Karpas-422 (cell line): Measurements from ENCODE around the gene NRL. TPM values are rescaled to one million over a fixed set of nuclear protein-coding genes. Genes with fewer than 3 reads are reported as not detected.

Source experiments
- DNase-seq: peaks from one replicate; pipeline ENCODE4 v3.0.0-alpha.2; 2015
- H2AFZ ChIP-seq: fragments of 200-600 bp; sonication (generic); 2 replicates; pipeline ENCODE4 v1.6.1; 2014; ENCODE audit warnings: antibody characterized with exemption, low read length, mixed read lengths
- H3K27ac ChIP-seq: fragments of 200-600 bp; sonication (generic); 2 replicates; pipeline ENCODE4 v1.5.1; 2014; ENCODE audit warnings: mild to moderate bottlenecking, low read length, moderate library complexity
- H3K27me3 ChIP-seq: fragments of 200-600 bp; sonication (generic); 2 replicates; pipeline ENCODE4 v1.6.1; 2014; ENCODE audit warnings: low read length, mixed read lengths
- H3K36me3 ChIP-seq: fragments of 200-600 bp; sonication (generic); 2 replicates; pipeline ENCODE4 v1.6.1; 2014; ENCODE audit warnings: low read length, mixed read lengths; ENCODE audit not compliant: insufficient read depth
- H3K4me1 ChIP-seq: fragments of 200-600 bp; sonication (generic); 2 replicates; pipeline ENCODE4 v1.6.1; 2014; ENCODE audit warnings: mild to moderate bottlenecking, low read length, mixed read lengths
- H3K4me2 ChIP-seq: fragments of 200-600 bp; sonication (generic); 2 replicates; pipeline ENCODE4 v1.6.1; 2014; ENCODE audit warnings: low read length, low read depth, mild to moderate bottlenecking; ENCODE audit not compliant: poor library complexity, severe bottlenecking
- H3K4me3 ChIP-seq: fragments of 200-600 bp; sonication (generic); 2 replicates; pipeline ENCODE4 v1.5.1; 2014; ENCODE audit warnings: mild to moderate bottlenecking, antibody characterized with exemption, low read length, mixed read lengths
- H3K79me2 ChIP-seq: fragments of 200-600 bp; sonication (generic); 2 replicates; pipeline ENCODE4 v1.6.1; 2014; ENCODE audit warnings: mild to moderate bottlenecking, low read length, mixed read lengths
- H3K9ac ChIP-seq: fragments of 200-600 bp; sonication (generic); 2 replicates; pipeline ENCODE4 v1.6.0; 2014; ENCODE audit warnings: low read length
- H3K9me2 ChIP-seq: fragments of 200-600 bp; sonication (generic), shearing (Covaris generic); replicated peaks from 2 replicates; pipeline ENCODE4 v1.6.0; 2014; ENCODE audit warnings: mild to moderate bottlenecking, low read length, moderate library complexity; ENCODE audit not compliant: insufficient read depth
- H3K9me3 ChIP-seq: fragments of 300-700, 200-600 bp; sonication (generic); 2 replicates; pipeline ENCODE4 v1.6.1; 2014; ENCODE audit warnings: low read length, mixed read lengths
- H4K20me1 ChIP-seq: fragments of 200-600 bp; sonication (generic); 2 replicates; pipeline ENCODE4 v1.6.1; 2014; ENCODE audit warnings: mild to moderate bottlenecking, antibody characterized with exemption, low read length, low read depth; ENCODE audit not compliant: insufficient read depth
- total RNA-seq: library from RNA; depleted of rRNA; stranded (reverse); fragments of >200 nt; shearing (Covaris generic); gene quantifications from 2 replicates; pipeline ENCODE4 v1.2.3, GENCODE V29; 2014; ENCODE audit warnings: low replicate concordance

The NRL gene
- total RNA-seq, 1 experiment from 2014 or later: 2.5 TPM

DNA sequence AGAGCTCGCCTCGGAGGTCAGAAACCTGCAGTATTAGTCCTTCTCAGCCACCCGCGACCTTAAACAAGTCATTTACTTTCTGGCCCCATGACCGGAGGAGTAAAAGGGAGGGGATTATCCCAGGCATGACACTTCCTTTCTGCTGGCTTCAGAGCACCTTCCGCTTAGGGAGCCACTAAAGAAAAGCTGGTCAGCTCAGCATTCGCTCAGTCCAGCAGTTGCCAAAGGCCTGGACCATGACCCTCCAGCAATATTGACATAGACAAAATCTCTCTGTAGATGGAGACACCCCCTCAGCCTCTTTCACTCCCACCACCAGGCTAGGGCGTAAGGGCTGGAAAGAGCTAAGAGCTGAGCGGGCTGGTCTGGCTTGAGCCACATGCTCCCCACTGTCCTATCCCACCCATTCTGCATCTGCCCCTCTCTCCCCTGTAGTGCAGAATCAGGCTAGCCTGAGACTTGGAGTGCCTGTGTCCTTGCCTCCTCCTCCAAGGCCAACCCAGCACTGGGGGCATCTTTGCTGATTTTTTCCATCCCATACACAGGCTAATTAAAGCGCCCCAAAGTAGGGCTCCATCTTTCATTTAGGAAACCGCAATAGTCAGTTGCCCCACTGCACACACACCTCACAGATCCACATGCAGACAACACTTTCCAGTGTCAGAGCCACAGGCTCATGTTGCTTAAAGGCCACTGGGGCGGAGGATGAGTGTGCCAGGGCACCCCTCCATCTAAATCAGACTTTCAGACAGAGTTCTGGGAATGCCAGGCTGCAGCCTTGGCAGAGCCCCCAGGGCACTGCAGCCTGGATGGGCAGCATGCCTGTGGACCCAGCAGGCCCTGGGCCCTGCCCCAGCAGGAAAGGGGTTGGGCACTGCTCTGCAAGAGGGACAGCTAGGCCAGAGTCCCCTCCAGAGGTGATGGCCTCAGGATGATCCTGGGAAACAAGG is 47.3 kb downstream of the NRL start:
- 0 out of 2 replicates have a peak, but pooled peaks cover 3% of the 10 kb centered on the region for H3K36me3 ChIP-seq
- no peak overlapping the region for H3K9ac ChIP-seq
- H4K20me1 ChIP-seq: no peaks in the 10 kb centered on the region; the same call in 1 of the 2 replicates
- no peaks in the 10 kb centered on the region for H3K27me3 ChIP-seq
- no peak overlapping the region for H3K27ac ChIP-seq
- no peak overlapping the region for H2AFZ ChIP-seq
- H3K9me3 ChIP-seq: no peaks in the 10 kb centered on the region
- DNase-seq: no peak
- H3K79me2 ChIP-seq: no peaks in the 10 kb centered on the region
- H3K4me3 ChIP-seq: no peak overlapping the region
- no peaks in the 10 kb centered on the region for H3K4me1 ChIP-seq
- no peaks in the 10 kb centered on the region for H3K9me2 ChIP-seq
- H3K4me2 ChIP-seq: no peak overlapping the region

DNA sequence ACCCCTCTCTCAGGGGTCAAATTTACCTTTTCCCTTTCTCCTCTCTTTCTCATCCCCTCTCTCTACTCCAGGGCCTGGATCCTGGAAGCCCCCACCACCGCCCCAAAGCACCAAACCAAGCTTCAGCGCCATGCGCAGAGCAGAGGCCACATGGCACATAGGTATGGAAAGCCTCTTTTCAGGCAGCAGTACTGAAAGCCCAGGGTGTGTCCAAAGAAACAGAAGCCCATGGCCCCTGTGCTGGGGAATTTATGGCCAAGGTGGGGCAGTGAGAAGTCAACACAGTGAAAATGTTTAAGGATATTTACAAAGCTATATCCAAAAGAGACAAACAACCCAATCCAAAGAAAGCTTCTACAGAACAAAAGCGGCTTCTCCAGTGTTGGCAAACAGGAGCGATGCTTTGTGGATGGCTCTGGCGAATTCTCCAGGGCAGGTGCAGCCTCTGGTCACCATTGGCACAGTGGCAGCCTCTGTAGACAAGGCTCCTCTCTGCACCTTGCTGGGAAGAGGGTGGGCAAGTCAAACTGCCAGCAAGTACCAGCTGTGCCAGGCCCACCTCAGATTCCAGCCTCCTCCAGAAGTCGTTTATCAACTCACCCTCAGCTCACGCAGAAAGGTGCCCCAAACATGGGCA is 48.1 kb downstream of the NRL start:
- H4K20me1 ChIP-seq: no peaks in the 10 kb centered on the region; the same call in 1 of the 2 replicates
- H3K4me2 ChIP-seq: no peak overlapping the region
- no peak for DNase-seq
- H3K4me1 ChIP-seq: no peaks in the 10 kb centered on the region
- no peak overlapping the region for H3K9ac ChIP-seq
- H3K79me2 ChIP-seq: no peaks in the 10 kb centered on the region
- no peak overlapping the region for H3K27ac ChIP-seq
- H3K9me2 ChIP-seq: no peaks in the 10 kb centered on the region
- no peak overlapping the region for H2AFZ ChIP-seq
- no peak overlapping the region for H3K4me3 ChIP-seq
- no peaks in the 10 kb centered on the region for H3K9me3 ChIP-seq
- no peaks in the 10 kb centered on the region for H3K27me3 ChIP-seq
- 0 out of 2 replicates have a peak, but pooled peaks cover 3% of the 10 kb centered on the region for H3K36me3 ChIP-seq

DNA sequence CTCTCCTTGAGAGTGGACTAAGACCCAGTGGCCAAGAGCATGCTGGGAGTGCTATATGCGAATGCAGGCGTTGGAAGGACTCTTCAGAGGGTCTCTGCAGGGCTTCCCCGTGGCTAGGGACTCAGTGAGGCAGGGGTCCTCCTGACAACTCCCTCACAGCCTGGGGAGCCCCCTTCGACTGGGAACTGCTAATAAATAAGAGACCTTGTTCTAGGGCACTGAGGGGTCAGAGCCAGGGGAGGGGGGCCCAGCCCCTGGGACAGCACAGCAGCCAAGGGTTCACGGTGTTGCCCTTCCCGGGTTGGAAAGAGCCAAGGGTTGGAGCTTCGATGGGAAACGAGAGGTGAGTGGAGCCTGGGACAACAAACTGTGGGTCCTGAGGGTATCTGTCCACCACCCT is 49.3 kb downstream of the NRL start:
- Histone ChIP-seq H3K79me2 (no peaks in the 10 kb centered on the region), H3K9me3 (no peaks in the 10 kb centered on the region), H3K36me3 (0 out of 2 replicates have a peak, but pooled peaks cover 7% of the 10 kb centered on the region), H3K4me1 (no peaks in the 10 kb centered on the region), H3K27ac (no peak overlapping the region), H3K4me3 (no peak overlapping the region), H3K9me2 (no peaks in the 10 kb centered on the region), H3K4me2 (no peak overlapping the region), H4K20me1 (no peaks in the 10 kb centered on the region; the same call in 1 of the 2 replicates), H2AFZ (no peak overlapping the region), H3K9ac (no peak overlapping the region), H3K27me3 (no peaks in the 10 kb centered on the region)
- no peak for DNase-seq

DNA sequence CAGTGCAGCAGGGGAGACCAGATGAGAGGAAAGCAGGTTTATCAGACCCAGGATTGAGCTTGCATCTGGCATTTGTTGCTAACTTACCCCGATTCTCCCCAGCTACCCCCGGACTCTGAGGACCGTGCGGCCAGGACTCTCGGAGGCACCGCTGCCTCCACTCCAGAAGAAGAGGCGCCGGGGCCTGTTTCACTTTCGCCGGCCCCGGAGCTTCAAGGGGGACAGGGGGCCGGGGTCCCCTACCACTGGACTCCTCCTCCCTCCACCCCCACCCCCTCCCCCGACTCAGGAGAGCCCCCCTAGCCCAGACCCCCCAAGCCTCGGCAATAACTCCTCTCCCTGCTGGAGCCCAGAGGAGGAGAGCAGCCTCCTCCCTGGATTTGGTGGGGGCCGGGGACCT is 49.9 kb downstream of the NRL start:
- H3K9ac ChIP-seq: no peak overlapping the region
- H3K4me2 ChIP-seq: no peak overlapping the region
- no peaks in the 10 kb centered on the region for H3K27me3 ChIP-seq
- H3K79me2 ChIP-seq: no peaks in the 10 kb centered on the region
- H4K20me1 ChIP-seq: peaks cover 3% of the 10 kb centered on the region; the same call in 1 of the 2 replicates
- peaks cover 11% of the 10 kb centered on the region; the same call in 1 of the 2 replicates for H3K36me3 ChIP-seq
- H3K9me2 ChIP-seq: no peaks in the 10 kb centered on the region
- H3K27ac ChIP-seq: no peak overlapping the region
- H3K4me3 ChIP-seq: no peak overlapping the region
- H2AFZ ChIP-seq: no peak overlapping the region
- H3K4me1 ChIP-seq: no peaks in the 10 kb centered on the region
- no peak for DNase-seq
- no peaks in the 10 kb centered on the region for H3K9me3 ChIP-seq

DNA sequence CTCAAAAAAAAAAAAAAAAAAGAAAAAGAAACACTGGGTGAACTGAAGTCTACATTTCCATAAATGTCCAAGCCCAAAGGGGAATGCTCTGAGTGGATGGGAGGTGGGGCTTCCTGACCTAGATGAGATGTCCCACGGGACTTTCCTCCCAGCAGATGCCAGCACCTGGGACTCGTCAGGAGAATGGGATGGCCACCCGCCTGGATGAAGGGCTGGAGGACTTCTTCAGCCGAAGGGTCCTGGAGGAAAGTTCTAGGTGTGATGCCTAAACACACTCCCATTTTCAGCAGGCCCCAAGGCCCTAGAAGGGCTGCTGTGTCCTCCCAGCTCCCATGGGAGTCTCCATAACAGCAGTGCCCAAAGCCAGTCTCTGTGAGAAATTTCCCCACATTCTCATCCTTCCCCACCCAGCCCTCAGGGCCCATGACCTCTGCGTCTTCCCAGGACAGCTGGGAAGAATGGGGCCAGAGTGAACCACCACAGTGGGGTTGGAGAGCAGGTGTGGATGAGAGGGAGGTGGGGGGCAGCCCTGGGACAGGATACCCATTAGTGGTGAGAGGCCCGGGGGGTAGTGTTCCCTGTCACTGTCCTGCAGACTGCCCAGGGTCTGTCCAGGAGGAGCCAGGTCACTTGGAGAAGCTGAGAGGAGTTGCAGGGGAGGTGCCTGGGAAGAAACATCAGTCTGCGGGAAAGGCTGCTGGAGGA is 50.5 kb downstream of the NRL start:
- Histone ChIP-seq H3K4me2 (no peak overlapping the region), H3K36me3 (peaks cover 17% of the 10 kb centered on the region; the same call in 1 of the 2 replicates), H3K9ac (no peak overlapping the region), H3K27me3 (no peaks in the 10 kb centered on the region), H3K9me2 (no peaks in the 10 kb centered on the region), H4K20me1 (peaks cover 3% of the 10 kb centered on the region; the same call in 1 of the 2 replicates), H3K4me3 (no peak overlapping the region), H3K79me2 (no peaks in the 10 kb centered on the region), H3K4me1 (no peaks in the 10 kb centered on the region), H3K27ac (no peak overlapping the region), H3K9me3 (no peaks in the 10 kb centered on the region), H2AFZ (no peak overlapping the region)
- no peak for DNase-seq

DNA sequence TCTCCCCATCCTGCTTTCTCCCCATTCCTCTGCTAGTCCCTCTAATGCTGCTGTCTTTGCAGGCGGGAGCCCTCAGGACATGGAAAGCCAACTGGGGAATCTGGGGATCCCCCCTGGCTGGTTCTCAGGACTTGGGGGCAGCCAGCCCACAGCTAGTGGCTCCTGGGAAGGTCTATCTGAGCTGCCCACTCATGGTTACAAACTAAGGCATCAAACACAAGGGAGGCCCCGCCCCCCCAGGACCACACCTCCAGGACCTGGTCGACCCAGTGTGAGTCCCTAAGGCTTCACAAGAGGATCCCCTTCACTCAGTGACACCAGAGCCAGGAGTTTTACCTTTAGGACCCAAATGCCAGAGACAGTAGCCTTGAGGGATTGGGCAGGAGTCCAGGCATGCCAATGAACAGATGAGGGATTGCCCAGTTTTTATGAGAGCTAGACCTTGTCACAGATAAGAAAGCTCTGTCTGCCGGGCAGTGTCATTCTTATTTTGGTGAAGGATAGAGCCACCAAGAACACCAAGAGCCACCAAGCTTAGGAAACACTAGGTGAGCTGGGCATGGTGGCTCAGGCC is 51.4 kb downstream of the NRL start:
- no peak overlapping the region for H3K27ac ChIP-seq
- DNase-seq: no peak
- H3K4me1 ChIP-seq: no peaks in the 10 kb centered on the region
- peaks cover 3% of the 10 kb centered on the region; the same call in 1 of the 2 replicates for H4K20me1 ChIP-seq
- no peak overlapping the region for H2AFZ ChIP-seq
- H3K4me2 ChIP-seq: no peak overlapping the region
- no peaks in the 10 kb centered on the region for H3K27me3 ChIP-seq
- H3K4me3 ChIP-seq: no peak overlapping the region
- H3K9ac ChIP-seq: no peak overlapping the region
- H3K9me3 ChIP-seq: no peaks in the 10 kb centered on the region
- peaks cover 23% of the 10 kb centered on the region; the same call in 1 of the 2 replicates for H3K36me3 ChIP-seq
- H3K79me2 ChIP-seq: no peaks in the 10 kb centered on the region
- H3K9me2 ChIP-seq: no peaks in the 10 kb centered on the region

DNA sequence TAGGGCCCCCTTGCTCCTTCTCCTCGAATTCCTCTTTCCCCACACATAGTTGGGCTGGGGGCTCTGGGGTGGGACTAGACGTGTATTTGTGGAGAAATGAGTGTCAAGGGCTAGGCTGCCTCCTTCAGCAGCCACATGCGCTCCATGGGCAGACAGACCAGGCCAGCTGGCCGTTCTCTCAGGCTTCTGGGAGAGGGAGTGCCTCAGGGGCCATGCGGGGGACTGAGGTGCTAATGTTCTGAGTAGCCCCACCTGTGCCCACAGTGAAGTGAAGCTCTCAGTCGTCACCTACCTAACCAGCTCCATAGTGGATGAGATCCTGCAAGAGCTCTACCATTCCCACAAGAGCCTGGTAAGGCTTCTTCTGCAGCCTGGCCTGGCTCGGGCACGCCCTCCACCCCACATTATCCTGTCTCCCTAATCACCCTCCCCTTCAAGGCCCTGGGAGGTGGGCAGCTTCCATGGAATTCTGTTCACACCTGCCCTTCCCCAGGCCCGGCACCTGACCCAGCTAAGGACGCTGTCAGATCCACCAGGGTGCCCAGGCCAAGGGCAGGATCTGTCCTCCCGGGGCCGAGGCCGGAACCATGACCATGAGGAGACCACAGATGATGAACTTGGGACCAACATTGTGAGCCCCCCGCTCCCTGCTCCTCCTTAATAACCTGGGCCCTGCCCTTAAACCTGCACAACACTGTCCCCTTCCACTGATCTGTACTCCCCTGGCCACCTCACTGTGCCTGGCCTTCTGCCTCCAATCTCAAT is 52.4 kb downstream of the NRL start:
- H3K4me3 ChIP-seq: no peak overlapping the region
- H3K79me2 ChIP-seq: no peaks in the 10 kb centered on the region
- no peak overlapping the region for H3K27ac ChIP-seq
- H3K9me3 ChIP-seq: no peaks in the 10 kb centered on the region
- H3K4me1 ChIP-seq: no peaks in the 10 kb centered on the region
- no peak overlapping the region for H3K4me2 ChIP-seq
- no peaks in the 10 kb centered on the region for H3K9me2 ChIP-seq
- H4K20me1 ChIP-seq: peaks cover 4% of the 10 kb centered on the region; the same call in 1 of the 2 replicates
- H3K36me3 ChIP-seq: peaks cover 23% of the 10 kb centered on the region; the same call in 1 of the 2 replicates
- H2AFZ ChIP-seq: no peak overlapping the region
- H3K27me3 ChIP-seq: no peaks in the 10 kb centered on the region
- no peak overlapping the region for H3K9ac ChIP-seq
- DNase-seq: no peak
